Natural killer cell (primary cell): ENCODE measurements around the gene CDC42BPA. TPM values are rescaled to one million over a fixed set of nuclear protein-coding genes. Genes with fewer than 3 reads are reported as not detected.

Experiments used
- ATAC-seq, 3 donors: fragments of 150-1000 bp in 2 of 3; fragments of 200-7000 bp in 1 of 3; cut with Tn5 transposase; 1 replicate in 1 of 3; 2 replicates in 2 of 3; pipeline ENCODE4 v1.10.0; 2021; ENCODE audit warnings: mild to moderate bottlenecking in 2 of 3, moderate library complexity in 2 of 3
- DNase-seq, 2 donors: peaks; one replicate each; pipeline versions ENCODE4 v3.0.0 to v3.0.0-alpha.2; 2013 to 2021; ENCODE audit warnings: mixed read lengths in 1 of 2
- H3K27ac ChIP-seq: one replicate; pipeline ENCODE4 v1.5.1; 2013; ENCODE audit warnings: mild to moderate bottlenecking, low read length
- H3K27me3 ChIP-seq: one replicate; pipeline ENCODE4 v1.6.1; 2013; ENCODE audit warnings: low read length; ENCODE audit not compliant: control insufficient read depth, insufficient read depth
- H3K36me3 ChIP-seq: one replicate; pipeline ENCODE4 v1.6.1; 2013; ENCODE audit warnings: low read length; ENCODE audit not compliant: control insufficient read depth, insufficient read depth
- H3K4me1 ChIP-seq: one replicate; pipeline ENCODE4 v1.6.1; 2013; ENCODE audit warnings: low read length; ENCODE audit not compliant: control insufficient read depth, insufficient read depth
- H3K4me3 ChIP-seq: one replicate; pipeline ENCODE4 v1.5.1; 2013; ENCODE audit warnings: low read length
- H3K9me3 ChIP-seq: one replicate; pipeline ENCODE4 v1.6.1; 2013; ENCODE audit warnings: low read length; ENCODE audit not compliant: control insufficient read depth, insufficient read depth
- H3K27ac Mint-ChIP-seq, 2 donors: one replicate each; pipeline ENCODE4 v1.8.0; 2022; ENCODE audit warnings: mild to moderate bottlenecking in 2 of 2, mixed read lengths in 2 of 2, moderate library complexity in 1 of 2
- H3K27me3 Mint-ChIP-seq, 2 donors: one replicate each; pipeline ENCODE4 v1.8.0; 2022; ENCODE audit warnings: low read depth in 2 of 2, mixed read lengths in 2 of 2
- H3K36me3 Mint-ChIP-seq: one replicate; pipeline ENCODE4 v1.8.0; 2022; ENCODE audit warnings: mixed read lengths
- H3K4me1 Mint-ChIP-seq, 2 donors: one replicate each; pipeline ENCODE4 v1.8.0; 2022; ENCODE audit warnings: mixed read lengths in 2 of 2
- H3K4me3 Mint-ChIP-seq: one replicate; pipeline ENCODE4 v1.8.0; 2022; ENCODE audit warnings: mild to moderate bottlenecking, moderate library complexity, mixed read lengths
- H3K9me3 Mint-ChIP-seq, 2 donors: one replicate each; pipeline ENCODE4 v1.8.0; 2022; ENCODE audit warnings: mixed read lengths in 2 of 2
- WGBS: methylation state at CpG from one replicate; pipeline ENCODE4 v1.1.7; 2013; ENCODE audit warnings: missing lambda C conversion rate; ENCODE audit not compliant: insufficient coverage; 5-methylcytosine and 5-hydroxymethylcytosine counted together
- intact Hi-C: fragments of 100-400 bp; cut with micrococcal nuclease; formaldehyde crosslinking; loops from one replicate; pipeline ENCODE4 v1.14.2; 2022
- total RNA-seq, 4 donors: library from RNA; stranded (reverse); fragments of 120-200 nt in 1 of 4; gene quantifications; one replicate each; pipeline versions ENCODE4 v1.2.3 to v1.2.4, GENCODE V29; 2013 to 2022
- TF ChIP-seq, protein P1 (sequence below): fragments of 200-600 bp; IDR thresholded peaks from one replicate; pipeline ENCODE4 v1.8.0; 2022; ENCODE audit warnings: antibody characterized with exemption

CDC42BPA gene
- total RNA-seq, 3 donors from 2014 or later (not counting 1 experiment from before 2014, with no cell fraction given): 0.14 to 2.4 (median 0.77) TPM

GRCh38 chr1:227033880-227034279, 284.4 kb downstream of the CDC42BPA start:
- intact Hi-C loops: no loop called here
- no peaks in the 10 kb centered on the region for H3K36me3 ChIP-seq
- no peak overlapping the region for H3K4me3 ChIP-seq
- ATAC-seq (no peak), DNase-seq (no peak)
- H3K4me1 Mint-ChIP-seq: peaks cover 0 to 5% of the 10 kb centered on the region in 2 donors
- no peak overlapping the region for H3K27ac ChIP-seq
- H3K9me3 ChIP-seq: no peaks in the 10 kb centered on the region
- 91% methylated on average over 2 of the region's 2 CpGs for WGBS
- H3K4me3 Mint-ChIP-seq: no peak overlapping the region
- H3K27ac Mint-ChIP-seq: no peak overlapping the region
- H3K27me3 Mint-ChIP-seq: peaks cover 0 to 2% of the 10 kb centered on the region in 2 donors
- no peaks in the 10 kb centered on the region for H3K27me3 ChIP-seq
- H3K36me3 Mint-ChIP-seq: no peaks in the 10 kb centered on the region
- H3K4me1 ChIP-seq: no peaks in the 10 kb centered on the region
- no peaks in the 10 kb centered on the region for H3K9me3 Mint-ChIP-seq
- TF ChIP-seq, protein P1, sequence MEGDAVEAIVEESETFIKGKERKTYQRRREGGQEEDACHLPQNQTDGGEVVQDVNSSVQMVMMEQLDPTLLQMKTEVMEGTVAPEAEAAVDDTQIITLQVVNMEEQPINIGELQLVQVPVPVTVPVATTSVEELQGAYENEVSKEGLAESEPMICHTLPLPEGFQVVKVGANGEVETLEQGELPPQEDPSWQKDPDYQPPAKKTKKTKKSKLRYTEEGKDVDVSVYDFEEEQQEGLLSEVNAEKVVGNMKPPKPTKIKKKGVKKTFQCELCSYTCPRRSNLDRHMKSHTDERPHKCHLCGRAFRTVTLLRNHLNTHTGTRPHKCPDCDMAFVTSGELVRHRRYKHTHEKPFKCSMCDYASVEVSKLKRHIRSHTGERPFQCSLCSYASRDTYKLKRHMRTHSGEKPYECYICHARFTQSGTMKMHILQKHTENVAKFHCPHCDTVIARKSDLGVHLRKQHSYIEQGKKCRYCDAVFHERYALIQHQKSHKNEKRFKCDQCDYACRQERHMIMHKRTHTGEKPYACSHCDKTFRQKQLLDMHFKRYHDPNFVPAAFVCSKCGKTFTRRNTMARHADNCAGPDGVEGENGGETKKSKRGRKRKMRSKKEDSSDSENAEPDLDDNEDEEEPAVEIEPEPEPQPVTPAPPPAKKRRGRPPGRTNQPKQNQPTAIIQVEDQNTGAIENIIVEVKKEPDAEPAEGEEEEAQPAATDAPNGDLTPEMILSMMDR: no peak

DNA sequence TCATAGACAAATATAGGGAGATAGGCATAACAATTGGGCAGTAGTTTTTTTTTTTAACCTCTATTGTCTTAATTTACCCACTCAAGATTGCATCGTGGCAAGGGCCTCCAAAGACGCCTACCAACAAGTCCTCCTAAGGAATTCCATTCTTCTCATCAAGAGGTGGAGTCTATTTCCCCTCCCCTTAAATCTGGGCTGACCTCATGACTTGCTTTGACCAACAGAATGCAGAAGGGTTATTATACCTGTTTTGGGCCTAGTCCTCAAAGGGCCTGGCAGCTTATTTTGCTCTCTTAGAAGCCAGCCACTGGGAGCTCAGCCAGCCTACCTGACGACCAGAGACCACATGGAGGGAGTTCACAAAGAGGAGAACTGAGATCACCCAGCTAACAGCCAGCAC, 285.9 kb downstream of the CDC42BPA start:
- Histone ChIP-seq H3K4me3 (no peak overlapping the region), H3K4me1 (no peaks in the 10 kb centered on the region), H3K36me3 (no peaks in the 10 kb centered on the region), H3K9me3 (no peaks in the 10 kb centered on the region), H3K27ac (no peak overlapping the region), H3K27me3 (no peaks in the 10 kb centered on the region)
- TF ChIP-seq, protein P1: no peak
- WGBS: 87% methylated on average over 3 of the region's 3 CpGs
- H3K36me3 Mint-ChIP-seq: no peaks in the 10 kb centered on the region
- intact Hi-C loops: no loop called here
- H3K4me1 Mint-ChIP-seq: peaks cover 0 to 3% of the 10 kb centered on the region in 2 donors
- H3K27me3 Mint-ChIP-seq: peaks cover 0 to 2% of the 10 kb centered on the region in 2 donors
- DNase-seq: no peak
- H3K9me3 Mint-ChIP-seq: no peaks in the 10 kb centered on the region
- H3K27ac Mint-ChIP-seq: no peak overlapping the region
- H3K4me3 Mint-ChIP-seq: no peak overlapping the region
- ATAC-seq: no peak

GRCh38 chr1:227016990-227017389, 301.3 kb downstream of the CDC42BPA start:
- no peak overlapping the region for H3K27ac ChIP-seq
- no peak overlapping the region for H3K27ac Mint-ChIP-seq
- no peaks in the 10 kb centered on the region for H3K4me1 ChIP-seq
- H3K4me3 Mint-ChIP-seq: no peak overlapping the region
- H3K36me3 Mint-ChIP-seq: no peaks in the 10 kb centered on the region
- no peaks in the 10 kb centered on the region for H3K27me3 ChIP-seq
- H3K9me3 ChIP-seq: no peaks in the 10 kb centered on the region
- no peaks in the 10 kb centered on the region for H3K4me1 Mint-ChIP-seq
- peaks cover 0 to 8% of the 10 kb centered on the region in 2 donors for H3K27me3 Mint-ChIP-seq
- ATAC-seq (no peak), DNase-seq (no peak)
- H3K9me3 Mint-ChIP-seq: no peaks in the 10 kb centered on the region
- intact Hi-C loops: no loop called here
- no peaks in the 10 kb centered on the region for H3K36me3 ChIP-seq
- TF ChIP-seq, protein P1: no peak
- WGBS: 100% methylated on average over 2 of the region's 3 CpGs
- no peak overlapping the region for H3K4me3 ChIP-seq

GRCh38 chr1:227010645-227011044, 307.6 kb downstream of the CDC42BPA start:
- intact Hi-C loops: no loop called here
- Histone ChIP-seq H3K36me3 (no peaks in the 10 kb centered on the region), H3K27me3 (no peaks in the 10 kb centered on the region), H3K27ac (no peak overlapping the region), H3K4me3 (no peak overlapping the region), H3K9me3 (no peaks in the 10 kb centered on the region), H3K4me1 (no peaks in the 10 kb centered on the region)
- DNase-seq (no peak), ATAC-seq (no peak)
- 98% methylated on average over 5 of the region's 5 CpGs for WGBS
- H3K9me3 Mint-ChIP-seq: no peaks in the 10 kb centered on the region
- no peaks in the 10 kb centered on the region for H3K36me3 Mint-ChIP-seq
- TF ChIP-seq, protein P1: no peak
- H3K27ac Mint-ChIP-seq: no peak overlapping the region
- no peak overlapping the region for H3K4me3 Mint-ChIP-seq
- H3K27me3 Mint-ChIP-seq: peaks cover 0 to 4% of the 10 kb centered on the region in 2 donors
- H3K4me1 Mint-ChIP-seq: no peaks in the 10 kb centered on the region
